Cardiac septum (tissue), 1 donor: ENCODE results near the gene CPEB3. TPM values are rescaled to one million over a fixed set of nuclear protein-coding genes. Genes with fewer than 3 reads are reported as not detected.
"Not testable (repeated sequence)": the region's sequence is repeated elsewhere in the genome, so short reads cannot be mapped to it uniquely, and the experiment has no call there.

Experiments
- DNase-seq: peaks from one replicate; pipeline ENCODE4 v3.0.0-alpha.2; 2020; ENCODE audit warnings: low spot score
- intact Hi-C: fragments of 100-400 bp; cut with DNase I; formaldehyde crosslinking; loops from one replicate; pipeline ENCODE4 v1.14.0; 2022
- total RNA-seq: library from RNA; stranded (reverse); fragmentation: NEBNext Ultra II Directional; extraction: Animal tissue kit (Norgen Biotek cat#: 25700); gene quantifications from one replicate; pipeline ENCODE4 v1.2.1, GENCODE V29; 2021
- donor health status: DM: no; HTN: no; CAD: no.

CPEB3 gene
- total RNA-seq, 1 donor from 2014 or later: 8.3 TPM

DNA sequence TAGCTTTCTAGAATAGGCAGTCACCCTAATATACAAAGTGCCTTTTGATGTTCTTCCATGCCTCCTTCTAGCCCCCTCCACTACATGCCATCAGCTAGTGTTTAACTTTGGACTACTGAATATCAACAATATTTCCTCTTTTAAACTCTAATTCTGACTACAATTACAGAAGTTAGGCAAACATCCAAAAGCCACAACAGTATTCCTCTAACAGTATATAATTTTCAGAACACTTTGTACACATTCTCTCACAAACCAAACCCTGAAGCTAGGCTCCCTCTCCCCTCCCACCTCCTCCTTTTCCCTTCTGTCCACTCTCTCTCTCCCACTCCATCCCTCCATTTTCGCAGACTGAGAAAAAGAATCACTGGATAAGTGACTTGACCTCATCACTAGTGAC lies 59.7 kb downstream of the CPEB3 start:
- no peak for DNase-seq
- intact Hi-C loops: loop anchor here (10.0 kb wide), 1 partner anchor 146 kb away; no protein-coding TSS in a partner anchor

- DNase-seq: no peak
- intact Hi-C loops: no loop called here
Observed at GRCh38 chr10:92222603-92223262, 68.1 kb downstream of the CPEB3 start.

- intact Hi-C loops: no loop called here
- DNase-seq: no peak
Observed at GRCh38 chr10:92219559-92219958, 71.3 kb downstream of the CPEB3 start.

GRCh38 chr10:92218569-92218968 lies 72.3 kb downstream of the CPEB3 start:
- intact Hi-C loops: no loop called here
- no peak for DNase-seq

- DNase-seq, intact Hi-C loops: not testable (repeated sequence)
Observed at GRCh38 chr10:92216608-92217007, 74.3 kb downstream of the CPEB3 start.

GRCh38 chr10:92215222-92215621 lies 75.7 kb downstream of the CPEB3 start:
- DNase-seq, intact Hi-C loops: not testable (repeated sequence)

- no peak for DNase-seq
- intact Hi-C loops: no loop called here
Observed at GRCh38 chr10:92213049-92213448, 77.8 kb downstream of the CPEB3 start.

DNA sequence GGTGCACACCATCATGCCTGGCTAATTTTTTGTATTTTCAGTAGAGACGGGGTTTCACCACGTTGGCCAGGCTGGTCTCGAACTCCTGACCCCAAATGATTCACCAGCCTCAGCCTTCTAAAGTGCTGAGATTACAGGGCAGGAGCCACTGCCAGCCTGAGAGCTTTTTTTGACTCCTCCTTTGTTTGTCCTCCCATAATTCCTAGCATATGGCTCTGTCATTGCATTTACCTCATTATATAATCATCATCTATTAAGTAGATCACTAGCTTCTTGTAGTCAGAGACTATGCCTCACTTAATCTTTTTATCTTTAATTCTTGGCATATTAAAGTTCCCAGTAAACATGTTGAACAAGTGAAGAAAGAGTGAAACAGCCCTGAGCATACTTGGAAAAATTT lies 82.1 kb downstream of the CPEB3 start:
- intact Hi-C loops: no loop called here
- DNase-seq: no peak

DNA sequence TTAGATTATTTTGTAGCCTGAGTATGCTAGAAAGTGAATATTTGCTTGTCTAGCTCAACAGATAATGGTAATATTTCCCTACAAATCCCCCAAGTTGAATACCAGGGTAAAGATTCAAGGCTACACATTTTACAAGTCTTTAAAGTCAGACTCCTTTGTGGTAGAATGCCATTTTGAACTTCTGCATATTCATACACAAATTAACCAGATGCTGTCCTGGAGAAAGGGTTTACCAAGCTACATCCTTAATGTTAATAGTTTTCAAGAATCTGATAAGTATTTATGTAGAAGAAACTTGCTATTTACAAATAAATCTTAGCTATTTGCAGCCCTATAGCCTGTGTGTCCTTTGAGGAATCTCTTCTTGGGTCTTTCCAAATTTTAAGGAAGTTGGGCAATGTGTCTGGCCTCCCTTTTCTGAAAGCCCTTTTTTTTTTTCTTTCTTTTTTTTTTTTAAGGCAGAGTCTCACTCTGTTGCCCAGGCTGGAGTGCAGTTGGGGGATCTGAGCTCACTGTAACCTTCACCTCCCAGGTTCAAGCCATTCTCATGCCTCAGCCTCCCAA lies 82.6 kb downstream of the CPEB3 start:
- intact Hi-C loops: no loop called here
- no peak for DNase-seq

DNA sequence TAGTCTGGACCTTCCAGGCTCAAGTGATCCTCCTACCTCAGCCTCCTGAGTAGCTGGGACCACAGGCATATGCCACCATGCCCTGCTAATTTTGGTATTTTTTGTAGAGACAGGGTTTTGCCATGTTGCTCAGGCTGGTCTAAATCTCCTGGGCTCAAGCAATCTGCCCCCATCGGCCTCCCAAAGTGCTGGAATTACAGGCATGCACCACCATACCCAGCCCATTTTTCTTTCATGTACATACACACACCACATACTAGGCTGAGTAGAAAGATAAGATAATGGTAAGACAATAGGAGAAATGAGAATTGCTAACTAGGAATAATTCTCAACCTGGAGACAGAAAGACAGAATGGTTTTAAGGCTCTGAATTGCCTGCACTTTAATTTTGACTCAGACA lies 83.8 kb downstream of the CPEB3 start:
- intact Hi-C loops: no loop called here

DNA sequence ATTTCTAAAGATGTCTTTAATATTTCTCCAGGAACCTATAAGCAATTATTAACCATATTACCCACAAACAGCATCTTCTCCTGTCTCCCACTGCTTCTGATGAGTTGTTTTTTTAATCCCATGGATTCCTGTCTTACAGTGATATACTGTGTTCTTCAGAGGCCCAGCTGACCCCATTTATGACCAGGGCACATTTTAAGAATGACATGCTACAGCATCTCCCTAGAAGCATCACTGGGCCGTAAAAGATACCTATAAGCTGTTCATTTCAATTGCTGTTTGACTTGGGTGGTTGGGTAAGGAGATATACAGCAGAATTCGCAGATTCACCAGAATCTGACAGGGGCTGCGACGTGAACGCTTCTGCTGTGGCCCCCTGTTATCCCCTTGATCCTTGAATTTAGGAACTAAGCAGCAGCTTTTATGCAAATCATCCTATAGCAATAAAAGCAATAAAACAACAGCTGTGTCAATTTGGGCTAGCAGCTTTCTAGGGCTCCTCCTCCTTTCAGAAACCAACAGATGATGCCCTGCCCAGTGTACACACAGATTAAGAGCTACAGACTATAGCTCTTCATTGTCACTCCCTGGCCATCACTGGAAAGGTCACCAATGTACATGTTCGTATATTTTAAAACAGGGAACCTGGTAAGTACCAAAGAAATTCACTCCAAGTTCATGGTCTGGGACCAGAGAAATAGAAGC lies 86.8 kb downstream of the CPEB3 start:
- intact Hi-C loops: no loop called here
- DNase-seq: no peak

More for the DNA sequence above, 83.8 kb downstream of the CPEB3 start:
- DNase-seq: no peak

- DNase-seq: no peak
- intact Hi-C loops: no loop called here
Observed at GRCh38 chr10:92202536-92202935, 88.3 kb downstream of the CPEB3 start.

- intact Hi-C loops: no loop called here
- DNase-seq: no peak
Observed at GRCh38 chr10:92200564-92200963, 90.3 kb downstream of the CPEB3 start.

DNA sequence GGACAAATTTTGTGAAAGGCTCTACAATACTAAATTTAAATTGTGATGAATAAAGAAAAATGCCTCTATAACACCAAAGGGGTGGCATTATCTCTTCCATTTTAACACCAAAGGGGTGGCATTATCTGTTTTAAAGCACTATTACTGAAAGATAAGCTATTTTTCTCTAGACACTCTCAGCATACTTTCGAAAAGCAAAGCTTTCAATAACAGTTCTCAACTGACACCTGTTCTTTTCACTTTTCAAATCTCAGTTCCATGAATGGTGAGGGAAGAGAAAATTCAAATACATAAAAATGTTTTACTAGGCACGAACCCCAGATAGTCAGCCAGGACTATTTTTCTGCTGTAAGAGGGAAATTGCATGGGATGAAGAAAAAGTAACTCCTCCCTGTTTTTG lies 103.8 kb downstream of the CPEB3 start:
- intact Hi-C loops: no loop called here
- DNase-seq: no peak

DNA sequence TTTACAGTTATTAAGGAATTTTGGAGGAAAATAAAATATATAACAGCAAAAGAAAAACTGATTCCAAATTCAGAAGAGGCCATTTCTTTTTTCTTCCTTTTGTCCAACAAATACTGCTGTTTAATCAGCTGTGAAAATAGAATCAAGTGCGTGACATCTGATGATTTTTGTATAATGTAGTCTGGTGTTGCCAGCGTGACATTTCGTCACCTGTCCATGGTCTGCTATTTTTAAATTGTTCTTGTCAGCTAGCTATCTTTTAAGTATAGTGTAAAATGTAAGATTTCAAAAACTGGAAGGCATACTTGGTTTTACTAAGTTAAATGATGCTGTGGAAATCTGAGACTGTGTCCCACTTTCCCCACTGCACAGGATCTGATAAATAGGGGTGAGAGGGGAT lies 105.9 kb downstream of the CPEB3 start:
- no peak for DNase-seq
- intact Hi-C loops: no loop called here

GRCh38 chr10:92183199-92183598 lies 107.7 kb downstream of the CPEB3 start:
- no peak for DNase-seq
- intact Hi-C loops: no loop called here

GRCh38 chr10:92181575-92181974 lies 109.3 kb downstream of the CPEB3 start:
- intact Hi-C loops: no loop called here
- no peak for DNase-seq

DNA sequence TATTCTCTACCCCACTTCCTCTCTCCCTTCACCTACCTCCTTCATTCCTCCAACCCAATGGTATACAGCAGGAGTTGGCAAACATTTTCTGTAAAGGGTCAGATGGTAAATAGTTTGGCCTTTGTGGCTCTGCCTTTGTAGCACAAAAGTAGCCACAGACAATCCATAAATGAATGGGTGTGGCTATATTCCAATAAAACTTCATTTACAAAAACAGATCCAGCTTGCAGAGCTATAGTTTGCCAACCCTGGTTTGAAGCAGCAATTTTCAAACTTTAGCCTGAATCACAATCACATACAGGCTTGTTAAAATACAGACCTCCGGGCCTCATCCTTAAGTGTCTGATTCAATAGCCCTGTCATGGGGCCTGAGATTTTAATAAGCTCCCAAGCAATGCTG lies 110.5 kb downstream of the CPEB3 start:
- intact Hi-C loops: no loop called here

DNA sequence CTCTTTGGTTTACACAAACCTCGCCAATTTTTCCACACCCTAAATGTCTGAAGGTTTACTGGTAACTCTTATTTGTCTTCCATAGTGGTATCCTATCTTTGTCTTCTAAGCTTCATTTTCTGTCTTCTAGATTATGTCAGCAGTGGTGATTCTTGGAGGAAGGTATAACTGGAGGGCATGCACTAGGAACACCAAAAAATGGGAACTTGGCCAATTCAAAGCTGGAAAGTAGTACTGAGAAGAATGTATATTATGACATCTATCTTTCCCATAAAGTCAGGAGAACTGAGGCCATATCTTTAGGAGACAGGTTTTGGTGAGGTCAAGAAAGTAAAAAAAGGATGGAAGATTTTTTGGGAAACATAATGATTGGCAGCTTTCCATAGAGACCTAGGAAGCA lies 113.3 kb downstream of the CPEB3 start:
- DNase-seq: no peak
- intact Hi-C loops: no loop called here

More for the DNA sequence above, 110.5 kb downstream of the CPEB3 start:
- no peak for DNase-seq

DNA sequence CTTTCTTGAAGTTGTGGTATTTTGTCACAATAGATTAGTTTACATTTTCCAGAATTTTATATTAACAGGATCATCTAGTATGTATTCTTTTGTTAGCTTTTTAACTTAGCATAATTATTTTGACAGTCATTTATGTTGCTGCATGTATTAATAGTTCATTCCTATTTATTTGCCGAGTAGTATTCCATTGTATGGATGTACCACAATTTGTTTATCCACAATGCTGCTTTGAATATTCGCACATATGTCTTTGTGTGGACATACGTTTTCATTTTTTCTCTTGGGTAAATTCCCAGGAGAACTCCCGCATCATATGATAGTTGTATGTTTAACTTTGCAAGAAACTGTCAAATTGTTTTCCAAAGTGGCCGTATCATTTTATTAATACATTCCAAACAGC lies 115.7 kb downstream of the CPEB3 start:
- no peak for DNase-seq
- intact Hi-C loops: no loop called here

DNA sequence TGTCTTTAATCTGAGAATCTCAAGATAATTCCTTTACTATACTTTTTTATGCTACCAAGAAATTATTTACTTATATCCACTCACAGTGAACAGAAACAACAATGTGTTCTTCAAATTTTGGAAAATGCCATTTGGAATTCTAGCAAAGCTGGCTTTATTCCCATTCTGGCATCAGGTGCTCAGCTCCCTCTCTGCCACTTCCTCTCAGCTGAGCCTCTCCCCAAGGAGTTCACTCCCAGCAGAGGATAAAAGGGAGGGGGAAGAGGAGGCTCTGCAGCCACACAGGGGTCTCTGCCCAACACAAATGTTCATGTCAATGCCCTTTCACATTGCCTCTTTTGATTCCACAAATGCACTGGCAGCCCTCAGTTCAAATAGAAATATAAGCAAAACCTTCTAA lies 116.9 kb downstream of the CPEB3 start:
- no peak for DNase-seq
- intact Hi-C loops: no loop called here
